K562 (cell line): Measurements from ENCODE around the gene DOK3. TPM values are rescaled to one million over a fixed set of nuclear protein-coding genes. Genes with fewer than 3 reads are reported as not detected.

Experiments
- ESRRA ChIP-seq: fragments of 450-650 bp; IDR thresholded peaks from 2 replicates; pipeline ENCODE4 v1.6.1; 2014; ENCODE audit warnings: low read depth, mild to moderate bottlenecking, moderate library complexity, borderline replicate concordance
- LCOR ChIP-seq: sonication (generic); formaldehyde crosslinking; IDR thresholded peaks from 2 replicates; pipeline ENCODE4 v1.8.0; 2022; ENCODE audit warnings: mild to moderate bottlenecking, missing genetic modification reagents
- NCOA6 ChIP-seq: fragments of 450-650 bp; IDR thresholded peaks from 2 replicates; pipeline ENCODE4 v1.6.1; 2017; ENCODE audit warnings: mild to moderate bottlenecking
- NFYB ChIP-seq: IDR thresholded peaks from 2 replicates; pipeline ENCODE4 v1.6.1; 2011; ENCODE audit warnings: mild to moderate bottlenecking, moderate library complexity; ENCODE audit not compliant: insufficient read length; ENCODE audit errors: extremely low read depth
- PCBP2 ChIP-seq: fragments of 200-400 bp; formaldehyde crosslinking; IDR thresholded peaks from 2 replicates; pipeline ENCODE4 v1.6.1; 2018; ENCODE audit warnings: low read length, low read depth, mild to moderate bottlenecking, moderate library complexity; ENCODE audit not compliant: poor library complexity, severe bottlenecking
- PRMT5 ChIP-seq: sonication (generic); formaldehyde crosslinking; IDR thresholded peaks from 2 replicates; pipeline ENCODE4 v1.5.0; 2020; ENCODE audit warnings: missing genetic modification reagents
- PURB ChIP-seq: sonication (generic); formaldehyde crosslinking; IDR thresholded peaks from 2 replicates; pipeline ENCODE4 v1.9.0; 2021; ENCODE audit warnings: low read depth, mild to moderate bottlenecking, missing genetic modification reagents
- TAF15 ChIP-seq: fragments of 200-400 bp; formaldehyde crosslinking; IDR thresholded peaks from 2 replicates; pipeline ENCODE4 v1.6.1; 2017; ENCODE audit warnings: mild to moderate bottlenecking, low read depth, low read length, moderate library complexity
- TAF9B ChIP-seq: fragments of 450-650 bp; IDR thresholded peaks from 2 replicates; pipeline ENCODE4 v1.6.1; 2018; ENCODE audit warnings: mild to moderate bottlenecking; ENCODE audit not compliant: partially characterized antibody
- YY1 ChIP-seq, 3 experiments: IDR thresholded peaks; 2 replicates each; pipeline ENCODE4 v1.6.1; 2011; ENCODE audit warnings: low read length in 2 of 3, mild to moderate bottlenecking in 2 of 3, moderate library complexity in 2 of 3, borderline replicate concordance in 1 of 3, control low read depth in 1 of 3, low read depth in 1 of 3; ENCODE audit not compliant: insufficient read depth in 3 of 3, insufficient replicate concordance in 2 of 3, control insufficient read depth in 1 of 3, insufficient read length in 1 of 3; ENCODE audit errors: extremely low read depth in 1 of 3
- ZEB2 ChIP-seq: fragments of 450-650 bp; IDR thresholded peaks from 2 replicates; pipeline ENCODE4 v1.6.1; 2016
- ZNF121 ChIP-seq: sonication (generic); formaldehyde crosslinking; conservative IDR thresholded peaks from 2 replicates; pipeline ENCODE4 v1.8.0; 2022; ENCODE audit warnings: missing genetic modification reagents
- ZNF197 ChIP-seq: fragments of 200-800 bp; sonication (Bioruptor generic); IDR thresholded peaks from 2 replicates; pipeline ENCODE4 v1.6.1; 2016; ENCODE audit warnings: low read depth, missing genetic modification characterization, missing compliant biosample characterization
- ZNF316 ChIP-seq: fragments of 450-650 bp; IDR thresholded peaks from 2 replicates; pipeline ENCODE4 v1.6.1; 2016
- ZNF445 ChIP-seq: fragments of 250-450 bp; sonication (Bioruptor Pico); IDR thresholded peaks from 2 replicates; pipeline ENCODE4 v1.4.0; 2020; ENCODE audit warnings: low read depth, mild to moderate bottlenecking, moderate library complexity
- polyA plus RNA-seq, 8 experiments: library from polyadenylated mRNA; depleted of rRNA in 4 of 8; stranded (reverse) in 5 of 8; unstranded in 3 of 8; fragments of >200 nt; fragmentation: Nextera tagmentation in 2 of 8; fragmentation: Illumina TruSeq in 1 of 8; extraction: Ambion mirVana in 2 of 8; extraction: Trizol in 1 of 8; gene quantifications; 2 replicates each; pipeline versions ENCODE4 v1.2.1 to v1.2.3, GENCODE V29; 2011 to 2014; ENCODE audit warnings: inconsistent platforms in 1 of 8, missing spikeins in 1 of 8
- total RNA-seq, 7 experiments: library from RNA; depleted of rRNA in 6 of 7; stranded (reverse); fragments of >200 nt in 6 of 7; fragmentation: Illumina TruSeq in 2 of 7; extraction: Trizol in 2 of 7; gene quantifications; 2 replicates each; pipeline versions ENCODE4 v1.2.1 to v1.2.3, GENCODE V29; 2011 to 2021; ENCODE audit warnings: low replicate concordance in 1 of 7
- TF ChIP-seq, protein P1 (sequence below): fragments of 200-800 bp; sonication (Bioruptor generic); IDR thresholded peaks from 2 replicates; pipeline ENCODE4 v1.6.1; 2017; ENCODE audit warnings: missing genetic modification characterization, missing compliant biosample characterization
- TF ChIP-seq, protein P2 (sequence below): sonication (generic); formaldehyde crosslinking; IDR thresholded peaks from 2 replicates; pipeline ENCODE4 v1.8.0; 2022; ENCODE audit warnings: missing genetic modification reagents, mild to moderate bottlenecking, borderline replicate concordance

The DOK3 gene
- total and polyA plus RNA-seq, 9 of the 15 experiments (the other 6 are each of a cell fraction or from before 2014, with no cell fraction given) = 1.3 to 23.0 (median 8.0) TPM

DNA sequence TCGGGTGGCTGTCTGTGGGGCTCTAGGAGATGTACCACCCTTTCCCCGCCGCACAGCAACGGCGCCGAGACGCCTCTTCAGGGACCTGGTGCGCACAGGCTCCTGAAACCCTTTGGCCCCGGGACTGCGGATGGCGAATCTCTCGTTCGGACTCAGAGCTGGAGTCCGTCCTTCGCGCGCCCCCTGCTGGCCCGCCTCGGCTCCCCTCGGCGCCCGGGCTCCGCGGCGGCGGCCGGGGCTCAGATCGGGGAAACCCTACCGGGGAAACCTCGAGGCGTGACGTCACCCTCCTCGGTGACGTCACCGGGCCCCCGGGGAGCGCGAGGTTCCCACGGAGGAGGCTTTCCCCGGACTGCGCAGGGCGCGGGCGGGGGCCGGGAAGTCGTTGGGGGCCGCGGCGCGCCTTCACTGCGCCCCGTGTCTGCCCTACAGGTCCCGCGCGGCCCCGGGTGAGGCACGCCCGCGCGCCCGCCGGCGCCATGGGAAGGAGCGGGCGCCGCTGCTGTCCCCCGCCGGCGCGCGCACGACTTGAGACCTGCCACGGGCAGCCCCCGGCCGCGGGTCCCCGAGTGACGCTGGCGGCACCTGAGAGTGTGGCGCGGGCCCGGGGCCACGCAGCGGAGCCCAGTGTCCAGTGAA is 55.1 kb downstream of the DOK3 start (continued):
- TF ChIP-seq PCBP2 (no peak), ZEB2 (peak; percentile 41; the same call in 1 of the 2 replicates), ZNF316 (no peak), NCOA6 (no peak), ZNF121 (CRISPR knock-in tag) (no peak), ZNF445 (CRISPR knock-in tag) (no peak), PRMT5 (CRISPR knock-in tag) (no peak), LCOR (CRISPR knock-in tag) (no peak), TAF15 (no peak), ZNF197 (no peak), YY1 (IDR thresholded peaks at IDR 0.05; ENCODE audit: borderline replicate concordance in 1 of 3, control insufficient read depth in 1 of 3, extremely low read depth in 1 of 3, insufficient read depth in 3 of 3, insufficient read length in 1 of 3, insufficient replicate concordance in 2 of 3, low read depth in 1 of 3, low read length in 2 of 3) (peak in 2 of 3 experiments; percentile 34 to 71), TAF9B (no peak), NFYB (no peak), ESRRA (0 out of 2 replicates have a peak, but pooled peaks have one; percentile 46), PURB (CRISPR knock-in tag) (no peak)
- TF ChIP-seq, protein P1, sequence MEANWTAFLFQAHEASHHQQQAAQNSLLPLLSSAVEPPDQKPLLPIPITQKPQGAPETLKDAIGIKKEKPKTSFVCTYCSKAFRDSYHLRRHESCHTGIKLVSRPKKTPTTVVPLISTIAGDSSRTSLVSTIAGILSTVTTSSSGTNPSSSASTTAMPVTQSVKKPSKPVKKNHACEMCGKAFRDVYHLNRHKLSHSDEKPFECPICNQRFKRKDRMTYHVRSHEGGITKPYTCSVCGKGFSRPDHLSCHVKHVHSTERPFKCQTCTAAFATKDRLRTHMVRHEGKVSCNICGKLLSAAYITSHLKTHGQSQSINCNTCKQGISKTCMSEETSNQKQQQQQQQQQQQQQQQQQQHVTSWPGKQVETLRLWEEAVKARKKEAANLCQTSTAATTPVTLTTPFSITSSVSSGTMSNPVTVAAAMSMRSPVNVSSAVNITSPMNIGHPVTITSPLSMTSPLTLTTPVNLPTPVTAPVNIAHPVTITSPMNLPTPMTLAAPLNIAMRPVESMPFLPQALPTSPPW = peak; percentile 71
- TF ChIP-seq, protein P2, sequence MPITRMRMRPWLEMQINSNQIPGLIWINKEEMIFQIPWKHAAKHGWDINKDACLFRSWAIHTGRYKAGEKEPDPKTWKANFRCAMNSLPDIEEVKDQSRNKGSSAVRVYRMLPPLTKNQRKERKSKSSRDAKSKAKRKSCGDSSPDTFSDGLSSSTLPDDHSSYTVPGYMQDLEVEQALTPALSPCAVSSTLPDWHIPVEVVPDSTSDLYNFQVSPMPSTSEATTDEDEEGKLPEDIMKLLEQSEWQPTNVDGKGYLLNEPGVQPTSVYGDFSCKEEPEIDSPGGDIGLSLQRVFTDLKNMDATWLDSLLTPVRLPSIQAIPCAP (CRISPR knock-in tag) = no peak
